Neural progenitor cell (in vitro differentiated cells): ENCODE results near the gene PARVA. TPM values are rescaled to one million over a fixed set of nuclear protein-coding genes. Genes with fewer than 3 reads are reported as not detected.

Source experiments
- DNase-seq: peaks from one replicate; pipeline ENCODE4 v3.0.0-alpha.2; 2016; ENCODE audit warnings: low spot score
- H2AFZ ChIP-seq: fragments of 200-600 bp; sonication (generic); replicated peaks from 2 replicates; pipeline ENCODE4 v1.6.1; 2016; ENCODE audit warnings: antibody characterized with exemption
- H3F3A ChIP-seq: fragments of 200-600 bp; sonication (generic); 2 replicates; pipeline ENCODE4 v1.6.1; 2016; ENCODE audit warnings: antibody characterized with exemption, low read depth
- H3K27ac ChIP-seq: fragments of 200-600 bp; sonication (generic); 2 replicates; pipeline ENCODE4 v1.5.1; 2016; ENCODE audit warnings: mild to moderate bottlenecking
- H3K27me3 ChIP-seq: fragments of 200-600 bp; sonication (generic); 2 replicates; pipeline ENCODE4 v1.6.1; 2016; ENCODE audit warnings: mild to moderate bottlenecking, moderate library complexity
- H3K36me3 ChIP-seq: fragments of 200-600 bp; sonication (generic); 2 replicates; pipeline ENCODE4 v1.5.1; 2016
- H3K4me1 ChIP-seq: fragments of 200-600 bp; sonication (generic); 2 replicates; pipeline ENCODE4 v1.6.1; 2016; ENCODE audit warnings: mixed run types
- H3K4me2 ChIP-seq: fragments of 200-600 bp; sonication (generic); 2 replicates; pipeline ENCODE4 v1.6.1; 2016
- H3K4me3 ChIP-seq: fragments of 200-600 bp; sonication (generic); 2 replicates; pipeline ENCODE4 v1.5.1; 2016
- H3K79me2 ChIP-seq: fragments of 200-600 bp; sonication (generic); 2 replicates; pipeline ENCODE4 v1.6.1; 2016; ENCODE audit warnings: low read depth
- H3K9ac ChIP-seq: fragments of 200-600 bp; sonication (generic); 2 replicates; pipeline ENCODE4 v1.6.1; 2016
- H3K9me3 ChIP-seq: fragments of 200-600 bp; sonication (generic); 2 replicates; pipeline ENCODE4 v1.5.1; 2016; ENCODE audit warnings: low read depth
- H4K20me1 ChIP-seq: fragments of 200-600 bp; sonication (generic); 2 replicates; pipeline ENCODE4 v1.6.1; 2016; ENCODE audit warnings: low read depth
- H3K27ac Mint-ChIP-seq: 3 replicates; pipeline ENCODE4 v1.8.0; 2021; ENCODE audit warnings: mixed read lengths
- H3K27me3 Mint-ChIP-seq: 2 replicates; pipeline ENCODE4 v1.8.0; 2022; ENCODE audit warnings: low read depth, mild to moderate bottlenecking, inconsistent platforms, moderate library complexity, mixed read lengths; ENCODE audit not compliant: insufficient read depth
- H3K36me3 Mint-ChIP-seq: 3 replicates; pipeline ENCODE4 v1.8.0; 2021; ENCODE audit warnings: mixed read lengths
- H3K4me1 Mint-ChIP-seq: 3 replicates; pipeline ENCODE4 v1.8.0; 2021; ENCODE audit warnings: mixed read lengths
- H3K4me3 Mint-ChIP-seq: 3 replicates; pipeline ENCODE4 v1.8.0; 2021; ENCODE audit warnings: mild to moderate bottlenecking, moderate library complexity, mixed read lengths
- H3K9me3 Mint-ChIP-seq: 3 replicates; pipeline ENCODE4 v1.8.0; 2020; ENCODE audit warnings: mixed read lengths
- EZH2 ChIP-seq: fragments of 200-600 bp; sonication (generic); IDR thresholded peaks from 2 replicates; pipeline ENCODE4 v1.6.1; 2017; ENCODE audit warnings: antibody characterized with exemption, mild to moderate bottlenecking, moderate library complexity
- EZH2phosphoT487 ChIP-seq: fragments of 200-600 bp; sonication (generic); IDR thresholded peaks from 2 replicates; pipeline ENCODE4 v1.6.1; 2017; ENCODE audit warnings: antibody characterized with exemption
- total RNA-seq: library from RNA; depleted of rRNA; stranded (reverse); fragments of >200 nt; gene quantifications from 2 replicates; pipeline ENCODE4 v1.2.3, GENCODE V29; 2015; ENCODE audit warnings: low replicate concordance
- TF ChIP-seq, protein P1 (sequence below): fragments of 200-600 bp; sonication (generic); IDR thresholded peaks from 2 replicates; pipeline ENCODE4 v1.5.1; 2017; ENCODE audit warnings: antibody characterized with exemption, mild to moderate bottlenecking

PARVA gene
- total RNA-seq, 1 donor from 2014 or later: 15.3 TPM

- Histone ChIP-seq H3K27ac (no peak overlapping the region), H3K27me3 (no peaks in the 10 kb centered on the region), H3K9me3 (no peaks in the 10 kb centered on the region), H3K36me3 (no peaks in the 10 kb centered on the region), H3K9ac (no peak overlapping the region), H2AFZ (no peak overlapping the region), H3K4me2 (no peak overlapping the region), H3F3A (no peaks in the 10 kb centered on the region), H3K4me1 (no peaks in the 10 kb centered on the region), H4K20me1 (no peaks in the 10 kb centered on the region), H3K4me3 (no peak overlapping the region), H3K79me2 (no peaks in the 10 kb centered on the region)
- no peak for DNase-seq
- Mint-ChIP-seq H3K27me3 (no peaks in the 10 kb centered on the region), H3K4me3 (no peak overlapping the region), H3K9me3 (no peaks in the 10 kb centered on the region), H3K36me3 (peaks cover 5% of the 10 kb centered on the region), H3K27ac (no peak overlapping the region), H3K4me1 (peaks cover 3% of the 10 kb centered on the region)
- no peak for TF ChIP-seq EZH2phosphoT487
- TF ChIP-seq, protein P1, sequence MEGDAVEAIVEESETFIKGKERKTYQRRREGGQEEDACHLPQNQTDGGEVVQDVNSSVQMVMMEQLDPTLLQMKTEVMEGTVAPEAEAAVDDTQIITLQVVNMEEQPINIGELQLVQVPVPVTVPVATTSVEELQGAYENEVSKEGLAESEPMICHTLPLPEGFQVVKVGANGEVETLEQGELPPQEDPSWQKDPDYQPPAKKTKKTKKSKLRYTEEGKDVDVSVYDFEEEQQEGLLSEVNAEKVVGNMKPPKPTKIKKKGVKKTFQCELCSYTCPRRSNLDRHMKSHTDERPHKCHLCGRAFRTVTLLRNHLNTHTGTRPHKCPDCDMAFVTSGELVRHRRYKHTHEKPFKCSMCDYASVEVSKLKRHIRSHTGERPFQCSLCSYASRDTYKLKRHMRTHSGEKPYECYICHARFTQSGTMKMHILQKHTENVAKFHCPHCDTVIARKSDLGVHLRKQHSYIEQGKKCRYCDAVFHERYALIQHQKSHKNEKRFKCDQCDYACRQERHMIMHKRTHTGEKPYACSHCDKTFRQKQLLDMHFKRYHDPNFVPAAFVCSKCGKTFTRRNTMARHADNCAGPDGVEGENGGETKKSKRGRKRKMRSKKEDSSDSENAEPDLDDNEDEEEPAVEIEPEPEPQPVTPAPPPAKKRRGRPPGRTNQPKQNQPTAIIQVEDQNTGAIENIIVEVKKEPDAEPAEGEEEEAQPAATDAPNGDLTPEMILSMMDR: no peak
- no peak for TF ChIP-seq EZH2
Observed at GRCh38 chr11:12525466-12526055, 148.2 kb downstream of the PARVA start.

- Histone ChIP-seq H3F3A (no peaks in the 10 kb centered on the region), H3K4me1 (no peaks in the 10 kb centered on the region), H4K20me1 (no peaks in the 10 kb centered on the region), H3K27me3 (no peaks in the 10 kb centered on the region), H3K36me3 (no peaks in the 10 kb centered on the region), H3K9ac (no peak overlapping the region), H3K27ac (no peak overlapping the region), H2AFZ (no peak overlapping the region), H3K79me2 (no peaks in the 10 kb centered on the region), H3K4me2 (no peak overlapping the region), H3K4me3 (no peak overlapping the region), H3K9me3 (no peaks in the 10 kb centered on the region)
- no peak for TF ChIP-seq EZH2phosphoT487
- TF ChIP-seq, protein P1: no peak
- no peak for TF ChIP-seq EZH2
- DNase-seq: no peak
- H3K27me3 Mint-ChIP-seq: no peaks in the 10 kb centered on the region
- no peaks in the 10 kb centered on the region for H3K9me3 Mint-ChIP-seq
- no peak overlapping the region for H3K4me3 Mint-ChIP-seq
- H3K27ac Mint-ChIP-seq: no peak overlapping the region
- peaks cover 3% of the 10 kb centered on the region for H3K4me1 Mint-ChIP-seq
- peaks cover 5% of the 10 kb centered on the region for H3K36me3 Mint-ChIP-seq
Observed at GRCh38 chr11:12526789-12527188, 149.4 kb downstream of the PARVA start.

DNA sequence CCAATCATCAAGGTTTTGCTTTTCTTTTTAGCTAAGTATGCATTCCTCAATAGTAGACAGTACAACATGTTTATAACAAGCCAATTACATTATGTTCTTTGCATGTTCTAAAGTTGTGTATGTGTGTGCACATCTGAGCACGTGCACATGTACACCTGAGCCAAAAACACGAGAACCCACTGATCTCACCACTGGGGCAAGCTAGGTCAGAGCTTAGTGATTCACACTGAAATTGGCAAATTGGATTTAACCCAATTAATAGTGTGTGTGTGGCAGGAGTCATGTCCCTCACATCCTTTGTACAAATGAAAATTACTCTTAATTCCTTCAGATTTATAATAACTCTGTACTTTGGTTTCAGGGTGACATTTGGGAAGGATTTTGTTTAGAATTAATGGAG, 151.1 kb downstream of the PARVA start:
- TF ChIP-seq, protein P1: no peak
- no peak for TF ChIP-seq EZH2phosphoT487
- no peak for TF ChIP-seq EZH2
- H3K27ac ChIP-seq: no peak overlapping the region
- Mint-ChIP-seq H3K27me3 (no peaks in the 10 kb centered on the region), H3K27ac (no peak overlapping the region), H3K9me3 (no peaks in the 10 kb centered on the region), H3K4me1 (peaks cover 3% of the 10 kb centered on the region), H3K4me3 (no peak overlapping the region), H3K36me3 (peaks cover 3% of the 10 kb centered on the region)
- DNase-seq: no peak
- no peaks in the 10 kb centered on the region for H3K27me3 ChIP-seq
- no peaks in the 10 kb centered on the region for H3K79me2 ChIP-seq
- H2AFZ ChIP-seq: no peak overlapping the region
- H3K9me3 ChIP-seq: no peaks in the 10 kb centered on the region
- H4K20me1 ChIP-seq: no peaks in the 10 kb centered on the region
- H3K9ac ChIP-seq: no peak overlapping the region
- no peak overlapping the region for H3K4me3 ChIP-seq
- no peaks in the 10 kb centered on the region for H3K4me1 ChIP-seq
- H3F3A ChIP-seq: no peaks in the 10 kb centered on the region
- no peak overlapping the region for H3K4me2 ChIP-seq
- H3K36me3 ChIP-seq: no peaks in the 10 kb centered on the region
